HEK293 (cell line): ENCODE measurements around the gene CACNA1H.

Source experiments
- CTCF ChIA-PET: fragments of 350-600 bp; formaldehyde crosslinking; extraction: SDS; loops from one replicate; lab custom pipeline; 2021; ENCODE audit warnings: antibody characterized with exemption; lab: Yijun Ruan, JAX
- POLR2A ChIA-PET: fragments of 300-600 bp; formaldehyde crosslinking; extraction: SDS; loops from one replicate; lab custom pipeline; 2020; ENCODE audit warnings: antibody characterized with exemption, inconsistent platforms; lab: Yijun Ruan, JAX
- H3K27ac ChIP-seq: fragments of 200-500 bp; sonication (Bioruptor generic); 2 replicates; pipeline ENCODE4 v1.5.1; 2014; ENCODE audit warnings: low read depth, low read length, control low read depth, inconsistent platforms; ENCODE audit errors: extremely low read depth
- H3K36me3 ChIP-seq, 2 experiments: fragments of 200-500 bp in 1 of 2; sonication (Bioruptor generic) in 1 of 2; 1 replicate in 1 of 2; 2 replicates in 1 of 2; pipeline ENCODE4 v1.5.1; 2014 to 2017; ENCODE audit warnings: inconsistent platforms in 2 of 2, low read length in 2 of 2; ENCODE audit not compliant: control insufficient read depth in 2 of 2, insufficient read depth in 1 of 2
- H3K4me1 ChIP-seq: fragments of 200-500 bp; sonication (Bioruptor generic); 2 replicates; pipeline ENCODE4 v1.5.1; 2014; ENCODE audit warnings: mild to moderate bottlenecking, low read length, inconsistent platforms; ENCODE audit not compliant: control insufficient read depth, insufficient read depth
- H3K4me3 ChIP-seq: 2 replicates; pipeline ENCODE4 v1.5.1; 2011; ENCODE audit warnings: low read depth, mild to moderate bottlenecking, control low read depth, low read length, moderate library complexity
- H3K9me3 ChIP-seq: fragments of 200-500 bp; sonication (Bioruptor generic); 2 replicates; pipeline ENCODE4 v1.5.1; 2014; ENCODE audit warnings: low read depth, low read length, inconsistent platforms; ENCODE audit not compliant: control insufficient read depth, insufficient read depth
- EGR2 ChIP-seq: fragments of 450-650 bp; formaldehyde crosslinking; IDR thresholded peaks from 2 replicates; pipeline ENCODE4 v1.5.1; 2016; ENCODE audit warnings: low read depth, missing biosample characterization, missing genetic modification characterization
- GLIS1 ChIP-seq: fragments of 450-650 bp; formaldehyde crosslinking; IDR thresholded peaks from 2 replicates; pipeline ENCODE4 v1.5.1; 2016; ENCODE audit warnings: missing biosample characterization, missing genetic modification characterization
- KLF1 ChIP-seq: fragments of 450-650 bp; formaldehyde crosslinking; IDR thresholded peaks from 2 replicates; pipeline ENCODE4 v1.5.1; 2016; ENCODE audit warnings: missing biosample characterization, missing genetic modification characterization
- KLF8 ChIP-seq: fragments of 450-650 bp; formaldehyde crosslinking; IDR thresholded peaks from 2 replicates; pipeline ENCODE4 v1.5.1; 2016; ENCODE audit warnings: missing biosample characterization, missing genetic modification characterization
- ZNF19 ChIP-seq: fragments of 450-650 bp; formaldehyde crosslinking; IDR thresholded peaks from 2 replicates; pipeline ENCODE4; 2016; ENCODE audit warnings: missing biosample characterization, missing genetic modification characterization, low read depth
- ZNF266 ChIP-seq: fragments of 450-650 bp; formaldehyde crosslinking; IDR thresholded peaks from 2 replicates; pipeline ENCODE4 v1.5.1; 2016; ENCODE audit warnings: missing biosample characterization, missing genetic modification characterization, low read depth
- TF ChIP-seq, protein P1 (sequence below): fragments of 450-650 bp; formaldehyde crosslinking; conservative IDR thresholded peaks from 2 replicates; pipeline ENCODE4 v1.5.1; 2016; ENCODE audit warnings: low read depth, missing biosample characterization, missing genetic modification characterization
- TF ChIP-seq, protein P2 (sequence below): fragments of 450-650 bp; formaldehyde crosslinking; IDR thresholded peaks from 2 replicates; pipeline ENCODE4 v1.5.1; 2016; ENCODE audit warnings: missing biosample characterization, missing genetic modification characterization
- TF ChIP-seq, protein P3 (sequence below): fragments of 450-650 bp; formaldehyde crosslinking; IDR thresholded peaks from 2 replicates; pipeline ENCODE4 v1.5.1; 2016; ENCODE audit warnings: missing biosample characterization, missing genetic modification characterization, borderline replicate concordance
- TF ChIP-seq, protein P4 (sequence below): fragments of 450-650 bp; formaldehyde crosslinking; IDR thresholded peaks from 2 replicates; pipeline ENCODE4 v1.5.1; 2016; ENCODE audit warnings: missing biosample characterization, missing genetic modification characterization
- TF ChIP-seq, protein P5 (sequence below): fragments of 450-650 bp; formaldehyde crosslinking; IDR thresholded peaks from 2 replicates; pipeline ENCODE4 v1.5.1; 2017; ENCODE audit warnings: missing biosample characterization, missing genetic modification characterization
- TF ChIP-seq, protein P6 (sequence below): fragments of 450-650 bp; formaldehyde crosslinking; IDR thresholded peaks from 2 replicates; pipeline ENCODE4 v1.5.1; 2017; ENCODE audit warnings: missing biosample characterization, missing genetic modification characterization
- TF ChIP-seq, protein P7 (sequence below): fragments of 450-650 bp; formaldehyde crosslinking; IDR thresholded peaks from 2 replicates; pipeline ENCODE4 v1.5.1; 2016; ENCODE audit warnings: missing biosample characterization, missing genetic modification characterization

Gene CACNA1H

DNA sequence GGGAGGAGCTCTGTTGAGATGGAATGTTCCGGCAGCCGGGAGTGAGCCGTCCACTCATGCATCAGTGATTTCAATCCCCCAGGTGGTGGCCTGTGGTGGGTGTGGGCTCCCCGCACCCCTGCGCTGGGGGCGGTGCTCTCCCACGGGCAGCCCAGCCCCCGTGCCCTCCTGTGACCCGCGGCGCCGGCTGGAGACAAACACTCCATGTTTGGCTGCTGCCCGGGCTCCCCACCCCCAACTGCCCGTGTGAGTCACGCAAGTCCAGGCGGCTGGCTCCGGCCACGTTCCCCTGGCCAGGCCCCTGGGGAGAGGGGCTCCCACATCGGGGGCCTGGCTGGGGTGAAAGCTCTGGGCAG, 29.4 kb downstream of the CACNA1H start (continued):
- TF ChIP-seq, protein P1, sequence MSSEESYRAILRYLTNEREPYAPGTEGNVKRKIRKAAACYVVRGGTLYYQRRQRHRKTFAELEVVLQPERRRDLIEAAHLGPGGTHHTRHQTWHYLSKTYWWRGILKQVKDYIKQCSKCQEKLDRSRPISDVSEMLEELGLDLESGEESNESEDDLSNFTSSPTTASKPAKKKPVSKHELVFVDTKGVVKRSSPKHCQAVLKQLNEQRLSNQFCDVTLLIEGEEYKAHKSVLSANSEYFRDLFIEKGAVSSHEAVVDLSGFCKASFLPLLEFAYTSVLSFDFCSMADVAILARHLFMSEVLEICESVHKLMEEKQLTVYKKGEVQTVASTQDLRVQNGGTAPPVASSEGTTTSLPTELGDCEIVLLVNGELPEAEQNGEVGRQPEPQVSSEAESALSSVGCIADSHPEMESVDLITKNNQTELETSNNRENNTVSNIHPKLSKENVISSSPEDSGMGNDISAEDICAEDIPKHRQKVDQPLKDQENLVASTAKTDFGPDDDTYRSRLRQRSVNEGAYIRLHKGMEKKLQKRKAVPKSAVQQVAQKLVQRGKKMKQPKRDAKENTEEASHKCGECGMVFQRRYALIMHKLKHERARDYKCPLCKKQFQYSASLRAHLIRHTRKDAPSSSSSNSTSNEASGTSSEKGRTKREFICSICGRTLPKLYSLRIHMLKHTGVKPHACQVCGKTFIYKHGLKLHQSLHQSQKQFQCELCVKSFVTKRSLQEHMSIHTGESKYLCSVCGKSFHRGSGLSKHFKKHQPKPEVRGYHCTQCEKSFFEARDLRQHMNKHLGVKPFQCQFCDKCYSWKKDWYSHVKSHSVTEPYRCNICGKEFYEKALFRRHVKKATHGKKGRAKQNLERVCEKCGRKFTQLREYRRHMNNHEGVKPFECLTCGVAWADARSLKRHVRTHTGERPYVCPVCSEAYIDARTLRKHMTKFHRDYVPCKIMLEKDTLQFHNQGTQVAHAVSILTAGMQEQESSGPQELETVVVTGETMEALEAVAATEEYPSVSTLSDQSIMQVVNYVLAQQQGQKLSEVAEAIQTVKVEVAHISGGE (tag by site-specific recombination) = no peak
- TF ChIP-seq, protein P2, sequence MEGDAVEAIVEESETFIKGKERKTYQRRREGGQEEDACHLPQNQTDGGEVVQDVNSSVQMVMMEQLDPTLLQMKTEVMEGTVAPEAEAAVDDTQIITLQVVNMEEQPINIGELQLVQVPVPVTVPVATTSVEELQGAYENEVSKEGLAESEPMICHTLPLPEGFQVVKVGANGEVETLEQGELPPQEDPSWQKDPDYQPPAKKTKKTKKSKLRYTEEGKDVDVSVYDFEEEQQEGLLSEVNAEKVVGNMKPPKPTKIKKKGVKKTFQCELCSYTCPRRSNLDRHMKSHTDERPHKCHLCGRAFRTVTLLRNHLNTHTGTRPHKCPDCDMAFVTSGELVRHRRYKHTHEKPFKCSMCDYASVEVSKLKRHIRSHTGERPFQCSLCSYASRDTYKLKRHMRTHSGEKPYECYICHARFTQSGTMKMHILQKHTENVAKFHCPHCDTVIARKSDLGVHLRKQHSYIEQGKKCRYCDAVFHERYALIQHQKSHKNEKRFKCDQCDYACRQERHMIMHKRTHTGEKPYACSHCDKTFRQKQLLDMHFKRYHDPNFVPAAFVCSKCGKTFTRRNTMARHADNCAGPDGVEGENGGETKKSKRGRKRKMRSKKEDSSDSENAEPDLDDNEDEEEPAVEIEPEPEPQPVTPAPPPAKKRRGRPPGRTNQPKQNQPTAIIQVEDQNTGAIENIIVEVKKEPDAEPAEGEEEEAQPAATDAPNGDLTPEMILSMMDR (tag by site-specific recombination) = no peak
- TF ChIP-seq, protein P3, sequence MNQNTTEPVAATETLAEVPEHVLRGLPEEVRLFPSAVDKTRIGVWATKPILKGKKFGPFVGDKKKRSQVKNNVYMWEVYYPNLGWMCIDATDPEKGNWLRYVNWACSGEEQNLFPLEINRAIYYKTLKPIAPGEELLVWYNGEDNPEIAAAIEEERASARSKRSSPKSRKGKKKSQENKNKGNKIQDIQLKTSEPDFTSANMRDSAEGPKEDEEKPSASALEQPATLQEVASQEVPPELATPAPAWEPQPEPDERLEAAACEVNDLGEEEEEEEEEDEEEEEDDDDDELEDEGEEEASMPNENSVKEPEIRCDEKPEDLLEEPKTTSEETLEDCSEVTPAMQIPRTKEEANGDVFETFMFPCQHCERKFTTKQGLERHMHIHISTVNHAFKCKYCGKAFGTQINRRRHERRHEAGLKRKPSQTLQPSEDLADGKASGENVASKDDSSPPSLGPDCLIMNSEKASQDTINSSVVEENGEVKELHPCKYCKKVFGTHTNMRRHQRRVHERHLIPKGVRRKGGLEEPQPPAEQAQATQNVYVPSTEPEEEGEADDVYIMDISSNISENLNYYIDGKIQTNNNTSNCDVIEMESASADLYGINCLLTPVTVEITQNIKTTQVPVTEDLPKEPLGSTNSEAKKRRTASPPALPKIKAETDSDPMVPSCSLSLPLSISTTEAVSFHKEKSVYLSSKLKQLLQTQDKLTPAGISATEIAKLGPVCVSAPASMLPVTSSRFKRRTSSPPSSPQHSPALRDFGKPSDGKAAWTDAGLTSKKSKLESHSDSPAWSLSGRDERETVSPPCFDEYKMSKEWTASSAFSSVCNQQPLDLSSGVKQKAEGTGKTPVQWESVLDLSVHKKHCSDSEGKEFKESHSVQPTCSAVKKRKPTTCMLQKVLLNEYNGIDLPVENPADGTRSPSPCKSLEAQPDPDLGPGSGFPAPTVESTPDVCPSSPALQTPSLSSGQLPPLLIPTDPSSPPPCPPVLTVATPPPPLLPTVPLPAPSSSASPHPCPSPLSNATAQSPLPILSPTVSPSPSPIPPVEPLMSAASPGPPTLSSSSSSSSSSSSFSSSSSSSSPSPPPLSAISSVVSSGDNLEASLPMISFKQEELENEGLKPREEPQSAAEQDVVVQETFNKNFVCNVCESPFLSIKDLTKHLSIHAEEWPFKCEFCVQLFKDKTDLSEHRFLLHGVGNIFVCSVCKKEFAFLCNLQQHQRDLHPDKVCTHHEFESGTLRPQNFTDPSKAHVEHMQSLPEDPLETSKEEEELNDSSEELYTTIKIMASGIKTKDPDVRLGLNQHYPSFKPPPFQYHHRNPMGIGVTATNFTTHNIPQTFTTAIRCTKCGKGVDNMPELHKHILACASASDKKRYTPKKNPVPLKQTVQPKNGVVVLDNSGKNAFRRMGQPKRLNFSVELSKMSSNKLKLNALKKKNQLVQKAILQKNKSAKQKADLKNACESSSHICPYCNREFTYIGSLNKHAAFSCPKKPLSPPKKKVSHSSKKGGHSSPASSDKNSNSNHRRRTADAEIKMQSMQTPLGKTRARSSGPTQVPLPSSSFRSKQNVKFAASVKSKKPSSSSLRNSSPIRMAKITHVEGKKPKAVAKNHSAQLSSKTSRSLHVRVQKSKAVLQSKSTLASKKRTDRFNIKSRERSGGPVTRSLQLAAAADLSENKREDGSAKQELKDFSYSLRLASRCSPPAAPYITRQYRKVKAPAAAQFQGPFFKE = no peak
- TF ChIP-seq ZNF19 (tag by site-specific recombination) (no peak), ZNF266 (tag by site-specific recombination) (no peak), GLIS1 (tag by site-specific recombination) (peak; percentile 77), KLF8 (tag by site-specific recombination) (no peak), EGR2 (tag by site-specific recombination) (peak; percentile 38; the same call in 1 of the 2 replicates)
- TF ChIP-seq, protein P4, sequence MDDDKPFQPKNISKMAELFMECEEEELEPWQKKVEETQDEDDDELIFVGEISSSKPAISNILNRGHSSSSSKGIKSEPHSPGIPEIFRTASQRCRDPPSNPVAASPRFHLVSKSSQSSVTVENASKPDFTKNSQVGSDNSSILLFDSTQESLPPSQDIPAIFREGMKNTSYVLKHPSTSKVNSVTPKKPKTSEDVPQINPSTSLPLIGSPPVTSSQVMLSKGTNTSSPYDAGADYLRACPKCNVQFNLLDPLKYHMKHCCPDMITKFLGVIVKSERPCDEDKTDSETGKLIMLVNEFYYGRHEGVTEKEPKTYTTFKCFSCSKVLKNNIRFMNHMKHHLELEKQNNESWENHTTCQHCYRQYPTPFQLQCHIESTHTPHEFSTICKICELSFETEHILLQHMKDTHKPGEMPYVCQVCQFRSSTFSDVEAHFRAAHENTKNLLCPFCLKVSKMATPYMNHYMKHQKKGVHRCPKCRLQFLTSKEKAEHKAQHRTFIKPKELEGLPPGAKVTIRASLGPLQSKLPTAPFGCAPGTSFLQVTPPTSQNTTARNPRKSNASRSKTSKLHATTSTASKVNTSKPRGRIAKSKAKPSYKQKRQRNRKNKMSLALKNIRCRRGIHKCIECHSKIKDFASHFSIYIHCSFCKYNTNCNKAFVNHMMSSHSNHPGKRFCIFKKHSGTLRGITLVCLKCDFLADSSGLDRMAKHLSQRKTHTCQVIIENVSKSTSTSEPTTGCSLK (tag by site-specific recombination) = no peak

DNA sequence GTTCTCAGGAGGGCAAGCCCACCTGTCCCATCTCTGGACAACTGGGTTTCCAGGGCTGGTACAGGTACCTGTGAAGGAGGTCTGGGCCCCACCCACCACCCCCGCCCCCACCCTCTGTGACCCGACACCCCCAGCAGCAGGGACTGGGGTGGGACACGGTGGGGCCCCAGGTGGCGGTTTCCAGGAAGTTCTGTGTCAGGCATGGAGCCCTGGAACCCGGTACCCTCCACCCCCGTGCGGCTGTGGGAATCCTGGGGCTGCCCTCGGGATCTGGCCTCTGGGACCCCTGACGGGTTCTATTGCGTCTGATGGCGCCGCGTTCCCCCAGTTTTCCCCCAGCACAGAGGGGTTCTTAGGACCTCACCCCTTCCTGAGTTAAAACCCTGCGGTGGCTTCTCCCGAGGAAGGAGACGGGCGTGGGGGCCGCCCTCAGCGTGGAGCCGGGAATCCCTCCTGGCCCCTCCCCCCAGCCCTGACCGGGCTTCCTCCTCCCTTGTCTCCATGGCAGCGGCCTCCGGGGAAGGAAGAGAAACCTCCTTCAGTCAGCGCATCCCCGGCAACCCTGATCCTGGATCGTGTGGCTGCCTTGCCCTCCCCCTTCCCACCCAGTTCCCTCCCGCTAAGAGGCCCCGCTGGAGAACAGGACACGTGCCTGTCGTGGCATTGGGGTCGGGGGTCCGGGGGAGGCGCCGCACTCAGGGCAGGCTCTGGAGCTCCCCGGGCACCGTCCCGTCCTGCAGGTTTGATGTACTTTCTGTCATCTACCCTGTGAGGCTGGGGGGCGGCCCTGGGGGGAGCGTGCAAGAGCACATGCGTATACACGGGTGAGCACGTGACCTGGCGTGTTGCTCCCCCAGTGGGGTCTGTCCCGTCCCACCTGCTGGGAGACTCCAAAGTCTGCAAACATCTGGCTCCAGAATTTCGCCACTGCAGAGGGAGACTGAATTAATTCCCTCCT, 30.3 kb downstream of the CACNA1H start:
- Histone ChIP-seq H3K36me3 (no peaks in the 10 kb centered on the region), H3K4me3 (peak overlapping the region; percentile 11; the same call in 1 of the 2 replicates), H3K9me3 (no peaks in the 10 kb centered on the region), H3K27ac (no peak overlapping the region), H3K4me1 (peaks cover 3% of the 10 kb centered on the region; the same call in 1 of the 2 replicates)
- POLR2A ChIA-PET = interaction anchor here (0.5 to 1.1 kb wide), 2 partner anchors 9 to 189 kb away, joined by 4 read pairs; no protein-coding TSS in a partner anchor
- CTCF ChIA-PET = interaction anchor here (1.0 to 1.6 kb wide), 5 partner anchors 10 to 77 kb away, joined by 3 to 5 read pairs (median 4); no protein-coding TSS in a partner anchor
- TF ChIP-seq, protein P5, sequence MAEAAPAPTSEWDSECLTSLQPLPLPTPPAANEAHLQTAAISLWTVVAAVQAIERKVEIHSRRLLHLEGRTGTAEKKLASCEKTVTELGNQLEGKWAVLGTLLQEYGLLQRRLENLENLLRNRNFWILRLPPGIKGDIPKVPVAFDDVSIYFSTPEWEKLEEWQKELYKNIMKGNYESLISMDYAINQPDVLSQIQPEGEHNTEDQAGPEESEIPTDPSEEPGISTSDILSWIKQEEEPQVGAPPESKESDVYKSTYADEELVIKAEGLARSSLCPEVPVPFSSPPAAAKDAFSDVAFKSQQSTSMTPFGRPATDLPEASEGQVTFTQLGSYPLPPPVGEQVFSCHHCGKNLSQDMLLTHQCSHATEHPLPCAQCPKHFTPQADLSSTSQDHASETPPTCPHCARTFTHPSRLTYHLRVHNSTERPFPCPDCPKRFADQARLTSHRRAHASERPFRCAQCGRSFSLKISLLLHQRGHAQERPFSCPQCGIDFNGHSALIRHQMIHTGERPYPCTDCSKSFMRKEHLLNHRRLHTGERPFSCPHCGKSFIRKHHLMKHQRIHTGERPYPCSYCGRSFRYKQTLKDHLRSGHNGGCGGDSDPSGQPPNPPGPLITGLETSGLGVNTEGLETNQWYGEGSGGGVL (tag by site-specific recombination) = 0 out of 2 replicates have a peak, but pooled peaks have one; percentile 19
- TF ChIP-seq, protein P6, sequence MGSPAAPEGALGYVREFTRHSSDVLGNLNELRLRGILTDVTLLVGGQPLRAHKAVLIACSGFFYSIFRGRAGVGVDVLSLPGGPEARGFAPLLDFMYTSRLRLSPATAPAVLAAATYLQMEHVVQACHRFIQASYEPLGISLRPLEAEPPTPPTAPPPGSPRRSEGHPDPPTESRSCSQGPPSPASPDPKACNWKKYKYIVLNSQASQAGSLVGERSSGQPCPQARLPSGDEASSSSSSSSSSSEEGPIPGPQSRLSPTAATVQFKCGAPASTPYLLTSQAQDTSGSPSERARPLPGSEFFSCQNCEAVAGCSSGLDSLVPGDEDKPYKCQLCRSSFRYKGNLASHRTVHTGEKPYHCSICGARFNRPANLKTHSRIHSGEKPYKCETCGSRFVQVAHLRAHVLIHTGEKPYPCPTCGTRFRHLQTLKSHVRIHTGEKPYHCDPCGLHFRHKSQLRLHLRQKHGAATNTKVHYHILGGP (tag by site-specific recombination) = no peak
- peak; percentile 80 for TF ChIP-seq GLIS1 (tag by site-specific recombination)
- peak; percentile 85 for TF ChIP-seq KLF1 (tag by site-specific recombination)
- TF ChIP-seq, protein P7, sequence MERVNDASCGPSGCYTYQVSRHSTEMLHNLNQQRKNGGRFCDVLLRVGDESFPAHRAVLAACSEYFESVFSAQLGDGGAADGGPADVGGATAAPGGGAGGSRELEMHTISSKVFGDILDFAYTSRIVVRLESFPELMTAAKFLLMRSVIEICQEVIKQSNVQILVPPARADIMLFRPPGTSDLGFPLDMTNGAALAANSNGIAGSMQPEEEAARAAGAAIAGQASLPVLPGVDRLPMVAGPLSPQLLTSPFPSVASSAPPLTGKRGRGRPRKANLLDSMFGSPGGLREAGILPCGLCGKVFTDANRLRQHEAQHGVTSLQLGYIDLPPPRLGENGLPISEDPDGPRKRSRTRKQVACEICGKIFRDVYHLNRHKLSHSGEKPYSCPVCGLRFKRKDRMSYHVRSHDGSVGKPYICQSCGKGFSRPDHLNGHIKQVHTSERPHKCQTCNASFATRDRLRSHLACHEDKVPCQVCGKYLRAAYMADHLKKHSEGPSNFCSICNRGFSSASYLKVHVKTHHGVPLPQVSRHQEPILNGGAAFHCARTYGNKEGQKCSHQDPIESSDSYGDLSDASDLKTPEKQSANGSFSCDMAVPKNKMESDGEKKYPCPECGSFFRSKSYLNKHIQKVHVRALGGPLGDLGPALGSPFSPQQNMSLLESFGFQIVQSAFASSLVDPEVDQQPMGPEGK (tag by site-specific recombination) = peak; percentile 58; the same call in 1 of the 2 replicates
